Measurements from ENCODE around the gene PDE4D. TPM values are rescaled to one million over a fixed set of nuclear protein-coding genes. Genes with fewer than 3 reads are reported as not detected.
"Not testable (repeated sequence)": the region's sequence is repeated elsewhere in the genome, so short reads cannot be mapped to it uniquely, and the experiment has no call there.

Gene PDE4D
- total RNA-seq, 1 donor: 19.9 TPM

GRCh38 chr5:59312223-59312622, 581.3 kb downstream of the PDE4D start:
- no peak overlapping the region for H3K27ac ChIP-seq (ENCODE audit: low read depth, low read length)
- no peaks in the 10 kb centered on the region for H4K20me1 ChIP-seq (ENCODE audit: insufficient read depth, low read length)
- no peaks in the 10 kb centered on the region for H3K79me2 ChIP-seq (ENCODE audit: insufficient read depth, low read length)
- no peak overlapping the region for H2AFZ ChIP-seq (ENCODE audit: low read length)
- H3K4me1 ChIP-seq (ENCODE audit: insufficient read depth, low read length): no peaks in the 10 kb centered on the region
- no peaks in the 10 kb centered on the region for H3K36me3 ChIP-seq (ENCODE audit: insufficient read depth, low read length)
- H3K4me2 ChIP-seq (ENCODE audit: insufficient read depth, low read length): no peak overlapping the region
- DNase-seq (ENCODE audit: insufficient read length, low spot score, missing footprints): no peak
- no peak for TF ChIP-seq CTCF (IDR thresholded peaks at IDR 0.05; ENCODE audit: extremely low read depth, low read depth, low read length)
- H3K27me3 ChIP-seq (ENCODE audit: insufficient read depth, low read length): no peaks in the 10 kb centered on the region
- no peak overlapping the region for H3K4me3 ChIP-seq (ENCODE audit: insufficient read depth, low read length)
- no peaks in the 10 kb centered on the region for H3K9me3 ChIP-seq (ENCODE audit: low read depth, low read length)

GRCh38 chr5:59308685-59309084, 584.8 kb downstream of the PDE4D start:
- H3K27me3 ChIP-seq (ENCODE audit: insufficient read depth, low read length); H3K36me3 ChIP-seq (ENCODE audit: insufficient read depth, low read length); H3K27ac ChIP-seq (ENCODE audit: low read depth, low read length); H2AFZ ChIP-seq (ENCODE audit: low read length); H3K4me3 ChIP-seq (ENCODE audit: insufficient read depth, low read length); H4K20me1 ChIP-seq (ENCODE audit: insufficient read depth, low read length); H3K4me2 ChIP-seq (ENCODE audit: insufficient read depth, low read length); H3K9me3 ChIP-seq (ENCODE audit: low read depth, low read length); H3K79me2 ChIP-seq (ENCODE audit: insufficient read depth, low read length); H3K4me1 ChIP-seq (ENCODE audit: insufficient read depth, low read length); DNase-seq (ENCODE audit: insufficient read length, low spot score, missing footprints): not testable (repeated sequence)

GRCh38 chr5:59303289-59303716, 590.2 kb downstream of the PDE4D start:
- not testable (repeated sequence) for H3K4me3 ChIP-seq (ENCODE audit: insufficient read depth, low read length); H3K79me2 ChIP-seq (ENCODE audit: insufficient read depth, low read length); H3K9me3 ChIP-seq (ENCODE audit: low read depth, low read length); H4K20me1 ChIP-seq (ENCODE audit: insufficient read depth, low read length); DNase-seq (ENCODE audit: insufficient read length, low spot score, missing footprints); H3K27me3 ChIP-seq (ENCODE audit: insufficient read depth, low read length); H3K36me3 ChIP-seq (ENCODE audit: insufficient read depth, low read length); H3K4me1 ChIP-seq (ENCODE audit: insufficient read depth, low read length); H2AFZ ChIP-seq (ENCODE audit: low read length); H3K27ac ChIP-seq (ENCODE audit: low read depth, low read length); H3K4me2 ChIP-seq (ENCODE audit: insufficient read depth, low read length)

GRCh38 chr5:59302509-59302908, 591.0 kb downstream of the PDE4D start:
- H3K4me1 ChIP-seq (ENCODE audit: insufficient read depth, low read length); H3K36me3 ChIP-seq (ENCODE audit: insufficient read depth, low read length); H3K27me3 ChIP-seq (ENCODE audit: insufficient read depth, low read length); H3K4me3 ChIP-seq (ENCODE audit: insufficient read depth, low read length); H3K79me2 ChIP-seq (ENCODE audit: insufficient read depth, low read length); DNase-seq (ENCODE audit: insufficient read length, low spot score, missing footprints); H3K4me2 ChIP-seq (ENCODE audit: insufficient read depth, low read length); H4K20me1 ChIP-seq (ENCODE audit: insufficient read depth, low read length); H2AFZ ChIP-seq (ENCODE audit: low read length); H3K9me3 ChIP-seq (ENCODE audit: low read depth, low read length); H3K27ac ChIP-seq (ENCODE audit: low read depth, low read length): not testable (repeated sequence)

GRCh38 chr5:59301727-59302126, 591.8 kb downstream of the PDE4D start:
- Histone ChIP-seq H4K20me1 (ENCODE audit: insufficient read depth, low read length) (no peaks in the 10 kb centered on the region), H3K27ac (ENCODE audit: low read depth, low read length) (no peak overlapping the region), H3K4me1 (ENCODE audit: insufficient read depth, low read length) (peaks cover under 1% of the 10 kb centered on the region), H3K36me3 (ENCODE audit: insufficient read depth, low read length) (no peaks in the 10 kb centered on the region), H3K9me3 (ENCODE audit: low read depth, low read length) (no peaks in the 10 kb centered on the region), H3K4me3 (ENCODE audit: insufficient read depth, low read length) (no peak overlapping the region), H3K4me2 (ENCODE audit: insufficient read depth, low read length) (no peak overlapping the region), H3K27me3 (ENCODE audit: insufficient read depth, low read length) (no peaks in the 10 kb centered on the region), H2AFZ (ENCODE audit: low read length) (no peak overlapping the region), H3K79me2 (ENCODE audit: insufficient read depth, low read length) (no peaks in the 10 kb centered on the region)
- no peak for TF ChIP-seq CTCF (IDR thresholded peaks at IDR 0.05; ENCODE audit: extremely low read depth, low read depth, low read length)
- no peak for DNase-seq (ENCODE audit: insufficient read length, low spot score, missing footprints)

All from osteoblast (primary cell).